HEK293 (cell line): ENCODE data around the gene DYTN.

ENCODE experiments used
- CTCF ChIP-seq: fragments of 450-650 bp; formaldehyde crosslinking; IDR thresholded peaks from 2 replicates; pipeline ENCODE4 v1.5.1; 2016; ENCODE audit warnings: missing biosample characterization, missing genetic modification characterization
- GLIS2 ChIP-seq: fragments of 450-650 bp; formaldehyde crosslinking; IDR thresholded peaks from 2 replicates; pipeline ENCODE4 v1.5.1; 2016; ENCODE audit warnings: missing biosample characterization, missing genetic modification characterization
- PATZ1 ChIP-seq: fragments of 450-650 bp; formaldehyde crosslinking; IDR thresholded peaks from 2 replicates; pipeline ENCODE4 v1.5.1; 2016; ENCODE audit warnings: missing biosample characterization, missing genetic modification characterization
- PBX3 ChIP-seq: sonication (generic); formaldehyde crosslinking; IDR thresholded peaks from 2 replicates; pipeline ENCODE4 v1.8.1; 2022; ENCODE audit warnings: mild to moderate bottlenecking, moderate library complexity, missing genetic modification reagents
- REST ChIP-seq: fragments of 450-650 bp; formaldehyde crosslinking; IDR thresholded peaks from 2 replicates; pipeline ENCODE4 v1.5.1; 2016; ENCODE audit warnings: missing biosample characterization, missing genetic modification characterization
- ZBTB17 ChIP-seq: fragments of 450-650 bp; formaldehyde crosslinking; IDR thresholded peaks from 2 replicates; pipeline ENCODE4 v1.5.1; 2016; ENCODE audit warnings: missing biosample characterization, missing genetic modification characterization
- ZBTB8A ChIP-seq: fragments of 450-650 bp; formaldehyde crosslinking; IDR thresholded peaks from 2 replicates; pipeline ENCODE4 v1.5.1; 2016; ENCODE audit warnings: missing biosample characterization, missing genetic modification characterization
- ZNF223 ChIP-seq: fragments of 450-650 bp; formaldehyde crosslinking; IDR thresholded peaks from 2 replicates; pipeline ENCODE4 v1.5.1; 2016; ENCODE audit warnings: missing biosample characterization, missing genetic modification characterization
- ZNF280D ChIP-seq: fragments of 450-650 bp; formaldehyde crosslinking; IDR thresholded peaks from 2 replicates; pipeline ENCODE4 v1.5.1; 2016; ENCODE audit warnings: missing biosample characterization, missing genetic modification characterization
- ZNF324 ChIP-seq: fragments of 450-650 bp; formaldehyde crosslinking; IDR thresholded peaks from 2 replicates; pipeline ENCODE4 v1.5.1; 2016; ENCODE audit warnings: missing biosample characterization, missing genetic modification characterization
- ZNF513 ChIP-seq: fragments of 450-650 bp; IDR thresholded peaks from 2 replicates; pipeline ENCODE4 v1.5.1; 2018; ENCODE audit warnings: missing biosample characterization, missing genetic modification characterization
- ZNF747 ChIP-seq: fragments of 450-650 bp; formaldehyde crosslinking; IDR thresholded peaks from 2 replicates; pipeline ENCODE4 v1.5.1; 2016; ENCODE audit warnings: missing biosample characterization, missing genetic modification characterization

GRCh38 chr2:206728277-206729199, 10.3 kb upstream of the DYTN start:
- TF ChIP-seq ZBTB17 (tag by site-specific recombination) = no peak
- TF ChIP-seq ZBTB8A = no peak
- no peak for TF ChIP-seq ZNF513 (tag by site-specific recombination)
- no peak for TF ChIP-seq ZNF223 (tag by site-specific recombination)
- TF ChIP-seq ZNF280D (tag by site-specific recombination) = no peak
- no peak for TF ChIP-seq CTCF (tag by site-specific recombination)
- TF ChIP-seq PATZ1 (tag by site-specific recombination) = no peak
- TF ChIP-seq GLIS2 (tag by site-specific recombination) = no peak
- no peak for TF ChIP-seq ZNF747
- TF ChIP-seq PBX3 = no peak
- no peak for TF ChIP-seq REST (tag by site-specific recombination)
- no peak for TF ChIP-seq ZNF324 (tag by site-specific recombination)
